KBM-7 (cell line): ENCODE measurements around the gene SNX13.
"Not testable (repeated sequence)": the region's sequence is repeated elsewhere in the genome, so short reads cannot be mapped to it uniquely, and the experiment has no call there.

Experiments used
- DNase-seq: peaks from one replicate; pipeline ENCODE4 v3.0.0-alpha.2; 2015
- in situ Hi-C: fragments of 300-500 bp; cut with MboI; formaldehyde crosslinking; loops from 2 replicates; pipeline ENCODE4 v1.14.3; 2020; ENCODE audit warnings: low sequenced_read_pairs, low pct_unique_long_range_greater_than_20kb, mixed read lengths

Gene SNX13

GRCh38 chr7:17814058-17814457 lies 126.2 kb downstream of the SNX13 start:
- in situ Hi-C loops: no loop called here
- no peak for DNase-seq

DNA sequence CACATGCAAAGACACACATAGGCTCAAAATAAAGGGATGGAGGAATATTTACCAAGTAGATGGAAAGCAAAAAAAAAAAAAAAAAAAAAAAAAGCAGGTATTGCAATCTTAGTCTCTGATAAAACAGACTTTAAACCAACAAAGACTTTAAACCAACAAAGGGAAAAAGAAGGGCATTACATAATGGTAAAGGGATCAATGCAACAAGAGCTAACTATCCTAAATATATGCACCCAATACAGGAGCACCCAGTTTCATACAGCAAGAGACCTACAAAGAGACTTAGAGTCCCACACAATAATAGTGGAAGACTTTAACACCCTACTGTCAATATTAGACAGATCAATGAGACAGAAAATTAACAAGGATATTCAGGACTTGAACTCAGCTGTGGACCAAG lies 131.1 kb downstream of the SNX13 start:
- DNase-seq, in situ Hi-C loops: not testable (repeated sequence)

GRCh38 chr7:17807242-17807641 lies 133.1 kb downstream of the SNX13 start:
- in situ Hi-C loops: no loop called here

GRCh38 chr7:17806631-17807030 lies 133.7 kb downstream of the SNX13 start:
- in situ Hi-C loops: no loop called here
- no peak for DNase-seq

More at GRCh38 chr7:17807242-17807641, 133.1 kb downstream of the SNX13 start:
- no peak for DNase-seq

- no peak for DNase-seq
- in situ Hi-C loops: no loop called here
These were observed 138.2 kb downstream of the SNX13 start for GRCh38 chr7:17802056-17802455.

GRCh38 chr7:17792075-17792936 lies 148.0 kb downstream of the SNX13 start:
- in situ Hi-C loops: no loop called here
- DNase-seq: no peak

GRCh38 chr7:17787257-17787656 lies 153.0 kb downstream of the SNX13 start:
- in situ Hi-C loops: no loop called here
- no peak for DNase-seq

GRCh38 chr7:17786314-17786852 lies 153.9 kb downstream of the SNX13 start:
- in situ Hi-C loops: no loop called here
- DNase-seq: no peak

DNA sequence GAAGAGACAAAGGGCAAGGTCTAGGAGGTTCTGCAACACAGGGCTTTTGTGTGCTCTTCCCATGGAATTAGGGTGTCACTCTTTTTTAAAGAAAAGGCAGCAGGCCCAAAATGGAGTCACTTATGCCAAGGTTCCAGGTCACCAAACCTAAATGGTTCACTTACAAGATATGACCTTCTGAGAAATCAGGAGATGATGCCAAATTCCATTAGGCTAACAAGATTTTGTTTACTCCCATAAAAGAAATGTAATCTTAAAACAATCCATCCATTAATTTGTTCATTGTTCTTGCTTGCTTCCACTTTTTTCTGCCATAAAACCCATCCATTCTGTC lies 158.1 kb downstream of the SNX13 start:
- no peak for DNase-seq
- in situ Hi-C loops: no loop called here

DNA sequence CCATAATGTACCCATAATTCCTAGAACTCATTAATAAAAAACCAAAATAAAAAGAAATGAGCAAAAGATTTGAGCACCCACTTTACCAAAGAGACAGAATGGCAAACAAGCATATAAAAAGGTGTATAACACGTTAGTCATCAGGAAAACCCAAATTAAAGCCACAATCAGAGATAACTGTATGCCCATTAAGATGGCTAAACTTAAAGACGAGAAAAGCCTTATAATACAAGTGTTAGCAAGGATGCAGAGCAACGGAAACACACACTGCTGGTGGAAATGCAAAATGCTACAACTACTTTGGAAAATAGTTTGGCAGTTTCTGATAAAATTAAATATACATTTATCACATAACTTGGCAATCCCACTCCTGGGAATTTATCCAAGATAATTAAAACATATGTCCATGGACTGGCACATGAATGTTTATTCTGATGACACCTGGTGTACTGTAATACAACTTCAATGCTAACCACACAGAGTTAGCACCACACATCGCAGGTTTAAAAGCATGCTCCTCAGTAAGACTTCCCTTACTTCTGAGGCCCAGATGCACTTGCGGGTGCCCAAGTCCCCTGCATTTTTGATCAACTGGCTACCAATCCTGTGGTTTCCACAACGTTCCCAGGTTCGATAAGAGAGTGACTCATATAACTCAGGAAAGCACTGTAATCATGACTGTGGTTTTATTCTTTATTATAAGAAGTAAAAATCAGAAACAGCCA lies 158.6 kb downstream of the SNX13 start:
- in situ Hi-C loops: no loop called here
- DNase-seq: no peak

DNA sequence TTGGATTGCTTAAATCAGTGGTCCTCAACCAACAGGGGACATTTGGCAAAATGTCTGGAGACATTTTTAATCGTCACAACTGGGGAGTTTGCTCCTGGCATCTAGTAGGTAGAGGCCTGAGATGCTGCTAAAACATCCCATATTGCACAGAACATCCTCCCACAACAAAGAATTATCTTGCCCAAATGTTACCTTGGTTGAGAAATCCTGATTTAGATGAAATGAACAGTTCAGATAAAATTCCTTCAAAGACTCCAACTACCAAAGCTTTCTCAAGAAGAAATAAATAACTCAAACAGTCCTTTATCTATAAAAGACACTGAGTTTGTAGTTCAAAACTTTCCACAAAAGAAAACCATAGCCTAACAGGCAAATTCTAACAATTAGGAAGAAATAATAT lies 160.9 kb downstream of the SNX13 start:
- in situ Hi-C loops: no loop called here

GRCh38 chr7:17774716-17775288 lies 165.5 kb downstream of the SNX13 start:
- no peak for DNase-seq
- in situ Hi-C loops: no loop called here

More for the DNA sequence above, 160.9 kb downstream of the SNX13 start:
- no peak for DNase-seq

GRCh38 chr7:17774248-17774647 lies 166.0 kb downstream of the SNX13 start:
- in situ Hi-C loops: no loop called here
- no peak for DNase-seq

- DNase-seq: no peak
- in situ Hi-C loops: no loop called here
These were observed 167.0 kb downstream of the SNX13 start for GRCh38 chr7:17773289-17773626.

GRCh38 chr7:17772581-17773288 lies 167.6 kb downstream of the SNX13 start:
- in situ Hi-C loops: no loop called here
- no peak for DNase-seq

- DNase-seq: no peak
- in situ Hi-C loops: no loop called here
These were observed 168.3 kb downstream of the SNX13 start for GRCh38 chr7:17771901-17772408.

DNA sequence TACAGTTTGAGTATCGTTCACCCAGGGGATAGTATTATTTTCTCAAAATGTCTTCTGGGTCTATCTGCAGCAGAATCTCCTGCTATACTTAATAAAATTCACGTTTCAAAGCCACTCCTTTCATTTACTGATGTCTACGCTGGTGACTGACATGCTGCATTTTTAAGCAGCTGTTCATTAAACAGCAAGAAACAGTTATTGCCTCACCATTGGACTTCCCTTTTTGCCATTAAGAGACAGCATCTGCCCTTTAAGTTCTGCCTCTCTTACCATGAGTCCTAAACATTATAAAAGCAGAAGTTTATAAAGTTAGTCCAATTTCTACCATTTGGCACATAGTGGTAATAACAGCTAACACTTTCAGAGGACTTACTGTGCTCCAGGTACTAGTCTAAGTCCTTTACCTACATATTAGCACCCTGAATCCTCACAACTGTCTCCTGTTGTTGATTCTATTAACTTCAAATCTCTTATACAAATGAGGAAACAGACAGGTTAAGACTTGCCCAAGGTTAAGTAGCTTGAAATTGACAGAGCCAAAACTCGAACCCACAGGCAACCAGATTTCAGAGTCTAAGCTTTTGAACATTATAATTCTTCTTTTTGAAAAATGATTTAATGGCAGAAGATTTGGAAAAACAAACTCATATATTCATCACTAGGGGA lies 169.5 kb downstream of the SNX13 start:
- DNase-seq: peak; percentile 88
- in situ Hi-C loops: no loop called here

DNA sequence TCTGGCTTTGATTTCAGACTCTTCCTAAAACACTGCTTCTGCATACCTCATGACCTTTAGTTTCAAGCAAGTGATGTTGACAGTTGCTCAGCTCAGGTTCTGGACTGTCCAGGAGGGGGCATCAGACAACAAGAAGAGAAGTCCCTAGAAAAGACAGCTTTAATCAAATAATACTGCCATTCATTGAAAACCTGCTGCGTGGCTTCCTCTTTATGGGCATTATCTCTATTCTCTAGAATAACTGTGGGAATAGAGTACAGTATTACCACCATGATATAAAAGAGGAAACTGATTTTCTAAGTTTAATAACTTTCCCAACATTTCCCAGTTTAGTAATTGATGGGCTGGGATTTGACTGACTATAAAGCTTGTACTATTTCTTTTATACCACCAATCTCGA lies 170.4 kb downstream of the SNX13 start:
- in situ Hi-C loops: no loop called here
- DNase-seq: peak; percentile 83

DNA sequence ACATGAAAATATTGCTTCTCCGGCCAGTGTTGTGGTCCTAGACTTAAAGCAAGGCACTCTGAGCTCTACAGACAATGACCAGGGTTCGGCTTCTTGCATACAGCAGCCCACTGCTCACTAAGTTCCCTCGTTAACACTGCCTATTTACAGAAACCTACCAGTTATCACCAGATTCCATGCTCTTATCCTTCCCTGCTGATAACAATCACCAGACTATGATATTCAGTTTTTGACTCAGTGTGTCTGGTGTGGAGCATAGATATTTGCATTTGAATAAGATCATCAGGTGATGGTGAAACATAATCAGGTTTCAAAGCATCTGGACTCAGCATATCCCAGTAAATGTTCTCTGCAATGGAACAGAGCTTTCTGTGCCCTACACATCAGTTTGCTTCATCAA lies 182.3 kb downstream of the SNX13 start:
- in situ Hi-C loops: no loop called here
- DNase-seq: no peak
